Chondrocyte (in vitro differentiated cells): ENCODE measurements around the gene ZC3HAV1. TPM values are rescaled to one million over a fixed set of nuclear protein-coding genes. Genes with fewer than 3 reads are reported as not detected.
A peak's percentile ranks its signal among the peaks of the same experiment; 100 is the strongest.
"Not testable (repeated sequence)": the region's sequence is repeated elsewhere in the genome, so short reads cannot be mapped to it uniquely, and the experiment has no call there.

Experiments
- DNase-seq: peaks from one replicate; pipeline ENCODE4 v3.0.0; 2021; ENCODE audit warnings: mixed read lengths, low spot score
- H3K27ac Mint-ChIP-seq: one replicate; pipeline ENCODE4 v1.8.0; 2021; ENCODE audit warnings: mild to moderate bottlenecking, moderate library complexity, mixed read lengths; ENCODE audit not compliant: unreplicated experiment
- H3K27me3 Mint-ChIP-seq: 2 replicates; pipeline ENCODE4 v1.8.0; 2021; ENCODE audit warnings: low read depth, mixed read lengths
- H3K36me3 Mint-ChIP-seq: 2 replicates; pipeline ENCODE4 v1.8.0; 2021; ENCODE audit warnings: low read depth, mixed read lengths
- H3K4me1 Mint-ChIP-seq: 2 replicates; pipeline ENCODE4 v1.8.0; 2021; ENCODE audit warnings: low read depth, mild to moderate bottlenecking, mixed read lengths
- H3K4me3 Mint-ChIP-seq: one replicate; pipeline ENCODE4 v1.8.0; 2021; ENCODE audit warnings: mild to moderate bottlenecking, moderate library complexity, mixed read lengths; ENCODE audit not compliant: unreplicated experiment
- H3K9me3 Mint-ChIP-seq: 2 replicates; pipeline ENCODE4 v1.8.0; 2021; ENCODE audit warnings: low read depth, mixed read lengths
- total RNA-seq: library from RNA; stranded (reverse); gene quantifications from 3 replicates; pipeline ENCODE4 v1.2.1, GENCODE V29; 2021
- TF ChIP-seq, protein P1 (sequence below): fragments of 200-600 bp; sonication (generic); IDR thresholded peaks from 2 replicates; pipeline ENCODE4 v1.5.0; 2021; ENCODE audit warnings: antibody characterized with exemption, mild to moderate bottlenecking, moderate library complexity

The ZC3HAV1 gene
- total RNA-seq, 1 donor from 2014 or later, result 34.1 TPM

DNA sequence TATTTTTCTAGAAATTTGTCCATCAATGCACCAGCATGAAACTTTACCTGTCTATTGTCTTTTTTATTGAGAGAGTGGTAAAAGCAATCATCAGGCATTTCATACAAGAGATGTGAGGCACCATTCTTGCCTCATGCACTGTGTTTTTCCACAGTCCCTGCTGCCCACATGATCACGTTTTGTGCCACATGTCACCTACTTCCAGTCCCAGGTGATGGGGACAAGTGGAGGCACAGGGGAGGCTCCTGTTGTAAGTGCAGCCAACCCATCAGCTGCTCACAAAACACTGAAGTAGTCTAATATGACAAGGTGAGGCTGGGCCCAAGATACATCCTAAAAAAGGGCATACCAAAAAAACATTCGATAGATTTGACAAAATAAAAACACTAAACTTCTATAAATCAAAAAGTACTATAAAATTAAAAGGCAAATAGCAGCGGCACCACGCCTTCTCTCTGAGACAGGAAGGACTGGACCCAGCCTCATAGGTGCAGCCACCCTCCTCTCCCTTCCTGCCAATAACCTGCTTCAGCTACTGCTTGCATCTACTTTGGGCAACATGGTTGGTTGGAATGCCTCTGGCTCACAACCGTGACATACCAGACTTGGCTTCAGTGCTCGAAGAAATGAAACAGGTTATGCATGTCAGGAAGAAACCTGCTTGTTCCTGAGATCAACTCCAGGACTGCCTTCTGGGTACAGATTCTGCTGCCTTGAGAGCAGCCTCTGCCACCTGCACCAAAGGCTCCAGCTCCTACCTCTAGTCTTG lies 76.0 kb downstream of the ZC3HAV1 start:
- DNase-seq, result no peak
- H3K27me3 Mint-ChIP-seq, result peaks cover 2% of the 10 kb centered on the region
- TF ChIP-seq, protein P1, sequence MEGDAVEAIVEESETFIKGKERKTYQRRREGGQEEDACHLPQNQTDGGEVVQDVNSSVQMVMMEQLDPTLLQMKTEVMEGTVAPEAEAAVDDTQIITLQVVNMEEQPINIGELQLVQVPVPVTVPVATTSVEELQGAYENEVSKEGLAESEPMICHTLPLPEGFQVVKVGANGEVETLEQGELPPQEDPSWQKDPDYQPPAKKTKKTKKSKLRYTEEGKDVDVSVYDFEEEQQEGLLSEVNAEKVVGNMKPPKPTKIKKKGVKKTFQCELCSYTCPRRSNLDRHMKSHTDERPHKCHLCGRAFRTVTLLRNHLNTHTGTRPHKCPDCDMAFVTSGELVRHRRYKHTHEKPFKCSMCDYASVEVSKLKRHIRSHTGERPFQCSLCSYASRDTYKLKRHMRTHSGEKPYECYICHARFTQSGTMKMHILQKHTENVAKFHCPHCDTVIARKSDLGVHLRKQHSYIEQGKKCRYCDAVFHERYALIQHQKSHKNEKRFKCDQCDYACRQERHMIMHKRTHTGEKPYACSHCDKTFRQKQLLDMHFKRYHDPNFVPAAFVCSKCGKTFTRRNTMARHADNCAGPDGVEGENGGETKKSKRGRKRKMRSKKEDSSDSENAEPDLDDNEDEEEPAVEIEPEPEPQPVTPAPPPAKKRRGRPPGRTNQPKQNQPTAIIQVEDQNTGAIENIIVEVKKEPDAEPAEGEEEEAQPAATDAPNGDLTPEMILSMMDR, result no peak
- no peaks in the 10 kb centered on the region for H3K9me3 Mint-ChIP-seq
- H3K4me3 Mint-ChIP-seq, result no peak overlapping the region
- H3K27ac Mint-ChIP-seq, result no peak overlapping the region
- no peaks in the 10 kb centered on the region for H3K36me3 Mint-ChIP-seq
- peaks cover 6% of the 10 kb centered on the region for H3K4me1 Mint-ChIP-seq

DNA sequence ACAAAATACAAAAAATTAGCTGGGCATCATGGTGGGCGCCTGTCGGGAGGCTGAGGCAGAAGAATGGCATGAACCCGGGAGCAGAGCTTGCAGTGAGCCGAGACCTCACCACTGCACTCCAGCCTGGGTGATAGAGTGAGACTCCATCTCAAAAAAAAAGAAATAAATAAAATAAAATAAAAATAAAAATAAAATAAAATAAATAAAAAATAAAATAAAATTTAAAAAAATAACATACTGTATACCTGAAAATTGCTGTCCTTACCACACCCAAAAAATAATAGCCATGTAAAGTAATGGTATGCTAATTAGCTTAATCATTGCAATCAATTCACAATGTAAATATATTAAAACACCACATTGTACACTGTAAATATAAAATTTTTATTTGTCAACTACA lies 77.0 kb downstream of the ZC3HAV1 start:
- TF ChIP-seq, protein P1, result no peak
- Mint-ChIP-seq H3K27ac (no peak overlapping the region), H3K27me3 (no peaks in the 10 kb centered on the region), H3K4me1 (peaks cover 6% of the 10 kb centered on the region), H3K36me3 (no peaks in the 10 kb centered on the region), H3K4me3 (no peak overlapping the region), H3K9me3 (no peaks in the 10 kb centered on the region)
- DNase-seq, result no peak

DNA sequence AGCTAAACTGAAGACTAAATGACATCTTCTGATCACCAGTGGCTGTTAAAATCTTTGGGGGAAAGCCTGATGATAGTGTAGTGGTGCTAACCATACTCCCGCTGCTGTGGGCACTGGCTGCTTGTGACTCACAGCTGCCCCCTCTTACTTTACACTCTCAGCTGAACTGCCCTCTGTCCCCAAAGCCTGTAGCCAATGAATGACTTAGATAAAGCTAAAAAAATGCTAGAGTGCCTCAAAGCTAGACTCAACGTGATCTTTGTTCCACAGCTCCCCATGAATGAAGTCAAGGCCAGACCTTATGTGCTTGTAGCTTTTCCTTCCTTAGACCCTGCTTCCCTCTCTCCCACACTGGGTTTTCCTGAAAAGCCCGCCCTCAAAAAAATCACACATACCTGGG lies 80.2 kb downstream of the ZC3HAV1 start:
- TF ChIP-seq, protein P1, result no peak
- Mint-ChIP-seq H3K4me3 (no peak overlapping the region), H3K4me1 (peaks cover 3% of the 10 kb centered on the region), H3K9me3 (no peaks in the 10 kb centered on the region), H3K27ac (no peak overlapping the region), H3K36me3 (peaks cover 2% of the 10 kb centered on the region), H3K27me3 (no peaks in the 10 kb centered on the region)
- DNase-seq, result no peak

DNA sequence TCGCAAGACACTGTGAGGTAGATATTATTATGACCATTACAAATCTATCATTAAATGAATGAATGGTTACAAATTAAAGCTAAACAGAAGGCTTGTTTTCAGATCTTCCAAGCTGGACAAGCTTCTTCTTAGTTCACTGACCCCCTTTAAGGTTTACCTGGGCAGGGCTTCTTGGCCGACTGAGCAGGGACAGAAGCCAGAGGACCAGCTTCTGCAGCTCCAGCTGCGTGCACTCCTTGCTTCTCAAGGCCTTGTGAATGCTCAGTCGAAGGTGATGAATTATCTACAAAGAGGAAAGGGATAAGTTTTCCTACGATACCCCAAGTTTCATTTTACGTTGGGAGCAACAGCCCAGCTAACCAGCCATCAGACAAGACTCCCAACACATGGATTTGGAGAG lies 83.0 kb downstream of the ZC3HAV1 start:
- Mint-ChIP-seq H3K4me3 (no peak overlapping the region), H3K36me3 (peaks cover 2% of the 10 kb centered on the region), H3K4me1 (peaks cover 26% of the 10 kb centered on the region), H3K27ac (no peak overlapping the region), H3K27me3 (no peaks in the 10 kb centered on the region), H3K9me3 (no peaks in the 10 kb centered on the region)
- no peak for DNase-seq
- TF ChIP-seq, protein P1, result no peak

DNA sequence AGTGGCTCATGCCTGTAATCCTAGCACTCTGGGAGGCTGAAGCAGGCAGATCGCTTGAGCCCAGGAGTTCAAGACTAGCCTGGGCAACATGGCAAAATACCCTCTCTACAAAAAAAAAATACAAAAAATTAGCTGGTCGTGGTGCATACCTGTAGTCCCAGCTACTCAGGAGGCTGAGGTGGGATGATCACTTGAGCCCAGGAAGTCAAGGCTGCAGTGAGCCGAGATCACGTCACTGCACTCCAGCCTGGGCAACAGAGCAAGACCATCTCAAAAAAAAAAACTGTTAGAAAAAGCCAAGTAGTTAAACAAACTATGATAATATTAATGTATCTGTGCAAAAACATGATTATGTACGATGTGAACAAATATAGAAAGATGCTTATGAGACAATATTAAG lies 83.7 kb downstream of the ZC3HAV1 start:
- DNase-seq, H3K27me3 Mint-ChIP-seq, H3K9me3 Mint-ChIP-seq, H3K27ac Mint-ChIP-seq, H3K4me3 Mint-ChIP-seq, H3K36me3 Mint-ChIP-seq: not testable (repeated sequence)
- H3K4me1 Mint-ChIP-seq, result peaks cover 26% of the 10 kb centered on the region

DNA sequence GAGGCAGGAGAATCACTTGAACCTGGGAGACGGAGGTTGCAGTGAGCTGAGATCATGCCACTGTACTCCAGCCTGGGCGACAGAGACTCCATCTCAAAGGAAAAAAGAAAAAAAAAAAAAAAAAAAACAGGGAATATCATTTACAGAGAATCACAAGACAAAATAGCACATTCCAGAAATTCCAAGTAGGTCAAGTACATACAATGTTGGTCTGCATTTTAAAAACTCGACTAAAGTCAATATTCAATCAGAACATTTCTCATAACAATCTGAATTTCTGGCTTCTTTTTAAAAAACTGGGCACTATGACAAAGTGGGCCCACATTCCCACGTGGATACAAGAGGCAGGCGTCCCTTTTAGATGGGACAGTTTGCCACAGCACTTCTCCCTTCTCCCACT lies 86.4 kb downstream of the ZC3HAV1 start:
- DNase-seq, result no peak
- Mint-ChIP-seq H3K36me3 (peaks cover 2% of the 10 kb centered on the region), H3K27me3 (no peaks in the 10 kb centered on the region), H3K9me3 (no peaks in the 10 kb centered on the region), H3K4me3 (no peak overlapping the region), H3K27ac (peak overlapping the region; percentile 77), H3K4me1 (peaks cover 28% of the 10 kb centered on the region)
- TF ChIP-seq, protein P1, result no peak
